Hematopoietic multipotent progenitor cell treated with erythropoietin and hydrocortisone succinate and interleukin-3 and kit ligand, for 8 days (in vitro differentiated cells): ENCODE results near the gene ITPK1.

ENCODE experiments used
- DNase-seq: peaks from one replicate; pipeline ENCODE4 v3.0.0-alpha.2; 2015

Gene ITPK1

GRCh38 chr14:92916201-92916600, 199.5 kb downstream of the ITPK1 start:
- no peak for DNase-seq

GRCh38 chr14:92914087-92914656, 201.6 kb downstream of the ITPK1 start:
- peak; percentile 45 for DNase-seq

GRCh38 chr14:92907316-92907911, 208.3 kb downstream of the ITPK1 start:
- DNase-seq, result no peak

GRCh38 chr14:92906823-92907222, 208.9 kb downstream of the ITPK1 start:
- DNase-seq, result no peak

GRCh38 chr14:92906420-92906819, 209.3 kb downstream of the ITPK1 start:
- DNase-seq, result no peak

- no peak for DNase-seq
These were observed 210.1 kb downstream of the ITPK1 start for GRCh38 chr14:92905667-92906066.

- no peak for DNase-seq
These were observed 212.4 kb downstream of the ITPK1 start for GRCh38 chr14:92903359-92903758.

GRCh38 chr14:92902726-92903125, 213.0 kb downstream of the ITPK1 start:
- no peak for DNase-seq

GRCh38 chr14:92902191-92902590, 213.5 kb downstream of the ITPK1 start:
- no peak for DNase-seq

GRCh38 chr14:92900660-92901059, 215.1 kb downstream of the ITPK1 start:
- no peak for DNase-seq

- DNase-seq, result no peak
These were observed 217.1 kb downstream of the ITPK1 start for GRCh38 chr14:92898566-92899131.

- DNase-seq, result no peak
These were observed 217.7 kb downstream of the ITPK1 start for GRCh38 chr14:92897922-92898565.

- DNase-seq, result no peak
These were observed 220.3 kb downstream of the ITPK1 start for GRCh38 chr14:92895352-92895878.

- no peak for DNase-seq
These were observed 223.1 kb downstream of the ITPK1 start for GRCh38 chr14:92892589-92892988.

- no peak for DNase-seq
These were observed 224.7 kb downstream of the ITPK1 start for GRCh38 chr14:92890830-92891588.

GRCh38 chr14:92888896-92889295, 226.8 kb downstream of the ITPK1 start:
- DNase-seq, result no peak

GRCh38 chr14:92887157-92887556, 228.6 kb downstream of the ITPK1 start:
- DNase-seq, result no peak
